HCT116 (cell line): ENCODE measurements around the gene LOXL1. TPM values are rescaled to one million over a fixed set of nuclear protein-coding genes. Genes with fewer than 3 reads are reported as not detected.

ENCODE experiments used
- ATAC-seq: fragments of 200-7000 bp; cut with Tn5 transposase; 2 replicates; pipeline ENCODE4 v1.9.1; 2020; ENCODE audit warnings: mild to moderate bottlenecking, moderate library complexity
- BruUV-seq: library from RNA; stranded (reverse); fragments of 400-500 nt; replicated peaks from 2 replicates; lab custom pipeline; 2021; lab: Mats Ljungman, UMichigan
- CTCF ChIA-PET: fragments of 300-600 bp; sonication (Branson Sonifier 250); formaldehyde crosslinking; loops from one replicate; lab custom pipeline; 2021; ENCODE audit warnings: antibody characterized with exemption; lab: Charles Lee
- POLR2A ChIA-PET: fragments of 300-600, 350-600 bp; sonication (Branson Sonifier 250); formaldehyde crosslinking; loops from one replicate; lab custom pipeline; 2021; ENCODE audit warnings: antibody characterized with exemption; lab: Charles Lee
- RAD21 ChIA-PET, 2 experiments: fragments of 300-600 bp; sonication (Branson Sonifier 250); formaldehyde crosslinking; loops; one replicate each; lab custom pipeline; 2023; ENCODE audit warnings: low total read pairs in 2 of 2; ENCODE audit not compliant: uncharacterized antibody in 2 of 2, unreplicated experiment in 2 of 2, low non-redundant PET in 1 of 2; lab: Charles Lee
- DNase-seq: peaks from one replicate; pipeline ENCODE4 v3.0.0-alpha.2; 2010; ENCODE audit warnings: low read depth, low spot score
- H2AFZ ChIP-seq: fragments of 200-600 bp; shearing (Covaris generic), sonication (generic); 2 replicates; pipeline ENCODE4 v1.6.1; 2017; ENCODE audit warnings: low read depth, mixed run types, mixed read lengths, antibody characterized with exemption, low read length; ENCODE audit not compliant: poor library complexity, severe bottlenecking
- H3K27ac ChIP-seq: 2 replicates; pipeline ENCODE4 v1.5.1; 2012; ENCODE audit warnings: low read depth, low read length
- H3K27me3 ChIP-seq: fragments of 200-600 bp; sonication (generic); 2 replicates; pipeline ENCODE4 v1.6.1; 2016; ENCODE audit warnings: mixed run types, low read length, mixed read lengths; ENCODE audit not compliant: insufficient read depth
- H3K36me3 ChIP-seq, 2 experiments: fragments of 200-500 bp in 1 of 2; fragments of 200-600 bp in 1 of 2; sonication (Bioruptor generic) in 1 of 2; sonication (generic) in 1 of 2; 2 replicates each; pipeline versions ENCODE4 v1.5.1 to v1.6.1; 2014 to 2016; ENCODE audit warnings: low read length in 2 of 2, inconsistent platforms in 1 of 2, mixed read lengths in 1 of 2, mixed run types in 1 of 2; ENCODE audit not compliant: insufficient read depth in 2 of 2, control insufficient read depth in 1 of 2
- H3K4me1 ChIP-seq, 2 experiments: fragments of 200-600 bp in 1 of 2; sonication (generic) in 1 of 2; 2 replicates each; pipeline versions ENCODE4 v1.5.1 to v1.6.1; 2012 to 2017; ENCODE audit warnings: low read length in 2 of 2, inconsistent platforms in 1 of 2, mild to moderate bottlenecking in 1 of 2, mixed read lengths in 1 of 2, mixed run types in 1 of 2, moderate library complexity in 1 of 2; ENCODE audit not compliant: insufficient read depth in 2 of 2, control insufficient read depth in 1 of 2
- H3K4me2 ChIP-seq: fragments of 200-600 bp; sonication (generic); 2 replicates; pipeline ENCODE4 v1.6.1; 2017; ENCODE audit warnings: mixed run types, low read length, mixed read lengths
- H3K4me3 ChIP-seq, 2 experiments: fragments of 200-600 bp in 1 of 2; sonication (generic) in 1 of 2; replicated peaks in 1 of 2; 2 replicates each; pipeline ENCODE4 v1.5.1; 2011 to 2016; ENCODE audit warnings: low read length in 2 of 2, control low read depth in 1 of 2, low read depth in 1 of 2, mild to moderate bottlenecking in 1 of 2, mixed read lengths in 1 of 2, mixed run types in 1 of 2
- H3K79me2 ChIP-seq: fragments of 200-600 bp; sonication (generic); 2 replicates; pipeline ENCODE4 v1.6.1; 2017; ENCODE audit warnings: mild to moderate bottlenecking, mixed run types, low read length, moderate library complexity, mixed read lengths; ENCODE audit not compliant: insufficient read depth
- H3K9ac ChIP-seq: fragments of 200-600 bp; sonication (generic); 2 replicates; pipeline ENCODE4 v1.6.1; 2016; ENCODE audit warnings: low read length, mixed read lengths
- H3K9me2 ChIP-seq: fragments of 200-600 bp; sonication (generic), shearing (Covaris generic); 2 replicates; pipeline ENCODE4 v1.6.1; 2017; ENCODE audit warnings: mixed run types, mild to moderate bottlenecking, moderate library complexity; ENCODE audit not compliant: insufficient read depth
- H3K9me3 ChIP-seq, 2 experiments: fragments of 200-500 bp in 1 of 2; fragments of 200-600 bp in 1 of 2; sonication (Bioruptor generic) in 1 of 2; sonication (generic) in 1 of 2; 2 replicates each; pipeline ENCODE4 v1.6.1; 2014 to 2017; ENCODE audit warnings: low read length in 2 of 2, mixed read lengths in 2 of 2, inconsistent platforms in 1 of 2, low read depth in 1 of 2, mild to moderate bottlenecking in 1 of 2, mixed run types in 1 of 2, moderate library complexity in 1 of 2; ENCODE audit not compliant: control insufficient read depth in 1 of 2, insufficient read depth in 1 of 2
- H4K20me1 ChIP-seq: fragments of 200-600 bp; sonication (generic), shearing (Covaris generic); 2 replicates; pipeline ENCODE4 v1.6.1; 2017; ENCODE audit warnings: mixed run types, mild to moderate bottlenecking, moderate library complexity; ENCODE audit not compliant: insufficient read depth
- CBX3 ChIP-seq: IDR thresholded peaks from 2 replicates; pipeline ENCODE4 v1.6.1; 2012; ENCODE audit warnings: low read depth
- CEBPB ChIP-seq: IDR thresholded peaks from 2 replicates; pipeline ENCODE4 v1.6.1; 2012; ENCODE audit warnings: low read depth
- EGR1 ChIP-seq: IDR thresholded peaks from 2 replicates; pipeline ENCODE4 v1.6.1; 2012; ENCODE audit warnings: low read depth
- ELF1 ChIP-seq: IDR thresholded peaks from 2 replicates; pipeline ENCODE4 v1.6.1; 2012; ENCODE audit warnings: low read depth, borderline replicate concordance
- EZH2 ChIP-seq: fragments of 200-600 bp; sonication (generic); IDR thresholded peaks from 2 replicates; pipeline ENCODE4 v1.6.1; 2017; ENCODE audit warnings: antibody characterized with exemption, mixed run types
- EZH2phosphoT487 ChIP-seq: fragments of 200-600 bp; IDR thresholded peaks from 2 replicates; pipeline ENCODE4 v1.6.1; 2018; ENCODE audit warnings: antibody characterized with exemption, borderline replicate concordance
- FOSL1 ChIP-seq: IDR thresholded peaks from 2 replicates; pipeline ENCODE4 v1.6.1; 2012; ENCODE audit warnings: low read depth
- JUND ChIP-seq: IDR thresholded peaks from 2 replicates; pipeline ENCODE4 v1.6.1; 2012
- POLR2A ChIP-seq: IDR thresholded peaks from 2 replicates; pipeline ENCODE4 v1.7.0; 2011; ENCODE audit warnings: borderline replicate concordance; ENCODE audit not compliant: insufficient read depth, insufficient read length; ENCODE audit errors: extremely low read depth
- POLR2AphosphoS5 ChIP-seq: IDR thresholded peaks from 2 replicates; pipeline ENCODE4 v1.6.1; 2011; ENCODE audit warnings: mild to moderate bottlenecking, low read depth, low read length, moderate library complexity
- RAD21 ChIP-seq: IDR thresholded peaks from 2 replicates; pipeline ENCODE4 v1.6.1; 2012; ENCODE audit warnings: low read depth, mild to moderate bottlenecking
- SIN3A ChIP-seq: IDR thresholded peaks from 2 replicates; pipeline ENCODE4 v1.6.1; 2012; ENCODE audit warnings: low read depth
- SP1 ChIP-seq: IDR thresholded peaks from 2 replicates; pipeline ENCODE4 v1.6.1; 2012; ENCODE audit warnings: low read depth
- SRF ChIP-seq: IDR thresholded peaks from 2 replicates; pipeline ENCODE4 v1.6.1; 2012; ENCODE audit warnings: low read depth
- TCF7L2 ChIP-seq: IDR thresholded peaks from 2 replicates; pipeline ENCODE4 v1.7.0; 2011; ENCODE audit warnings: borderline replicate concordance, inconsistent platforms; ENCODE audit not compliant: insufficient read depth, insufficient read length; ENCODE audit errors: extremely low read depth
- YY1 ChIP-seq: IDR thresholded peaks from 2 replicates; pipeline ENCODE4 v1.6.1; 2011; ENCODE audit warnings: low read length, low read depth, moderate library complexity, mild to moderate bottlenecking; ENCODE audit not compliant: insufficient replicate concordance; ENCODE audit errors: extremely low read depth
- ZFX ChIP-seq: fragments of 450-650 bp; IDR thresholded peaks from 2 replicates; pipeline ENCODE4 v1.6.1; 2017
- ZNF274 ChIP-seq: fragments of 200-500 bp; sonication (Bioruptor generic); IDR thresholded peaks from 2 replicates; pipeline ENCODE4 v1.6.1; 2014; ENCODE audit warnings: mild to moderate bottlenecking, low read depth, low read length, inconsistent platforms
- intact Hi-C: fragments of 100-400 bp; cut with micrococcal nuclease; formaldehyde crosslinking; loops from 2 replicates; pipeline ENCODE4 v1.10.0; 2022
- total RNA-seq: library from RNA; stranded (reverse); gene quantifications from one replicate; pipeline ENCODE4 v1.2.1, GENCODE V29; 2021; ENCODE audit not compliant: unreplicated experiment
- TF ChIP-seq, protein P1 (sequence below): IDR thresholded peaks from 2 replicates; pipeline ENCODE4 v1.6.1; 2012
- TF ChIP-seq, protein P2 (sequence below), 3 experiments: fragments of 200-600 bp in 1 of 3; sonication (generic) in 1 of 3; IDR thresholded peaks in 2 of 3; conservative IDR thresholded peaks in 1 of 3; 2 replicates each; pipeline ENCODE4 v1.5.1; 2012 to 2017; ENCODE audit warnings: low read depth in 2 of 3, low read length in 2 of 3, antibody characterized with exemption in 1 of 3, borderline replicate concordance in 1 of 3, control low read depth in 1 of 3, mild to moderate bottlenecking in 1 of 3, mixed read lengths in 1 of 3, mixed run types in 1 of 3, moderate library complexity in 1 of 3; ENCODE audit not compliant: insufficient read depth in 1 of 3
- TF ChIP-seq, protein P3 (sequence below): IDR thresholded peaks from 2 replicates; pipeline ENCODE4 v1.6.1; 2012; ENCODE audit warnings: low read depth
- TF ChIP-seq, protein P4 (sequence below): IDR thresholded peaks from 2 replicates; pipeline ENCODE4 v1.6.1; 2012

LOXL1 gene
- total RNA-seq, 1 experiment from 2014 or later, result 14.9 TPM

DNA sequence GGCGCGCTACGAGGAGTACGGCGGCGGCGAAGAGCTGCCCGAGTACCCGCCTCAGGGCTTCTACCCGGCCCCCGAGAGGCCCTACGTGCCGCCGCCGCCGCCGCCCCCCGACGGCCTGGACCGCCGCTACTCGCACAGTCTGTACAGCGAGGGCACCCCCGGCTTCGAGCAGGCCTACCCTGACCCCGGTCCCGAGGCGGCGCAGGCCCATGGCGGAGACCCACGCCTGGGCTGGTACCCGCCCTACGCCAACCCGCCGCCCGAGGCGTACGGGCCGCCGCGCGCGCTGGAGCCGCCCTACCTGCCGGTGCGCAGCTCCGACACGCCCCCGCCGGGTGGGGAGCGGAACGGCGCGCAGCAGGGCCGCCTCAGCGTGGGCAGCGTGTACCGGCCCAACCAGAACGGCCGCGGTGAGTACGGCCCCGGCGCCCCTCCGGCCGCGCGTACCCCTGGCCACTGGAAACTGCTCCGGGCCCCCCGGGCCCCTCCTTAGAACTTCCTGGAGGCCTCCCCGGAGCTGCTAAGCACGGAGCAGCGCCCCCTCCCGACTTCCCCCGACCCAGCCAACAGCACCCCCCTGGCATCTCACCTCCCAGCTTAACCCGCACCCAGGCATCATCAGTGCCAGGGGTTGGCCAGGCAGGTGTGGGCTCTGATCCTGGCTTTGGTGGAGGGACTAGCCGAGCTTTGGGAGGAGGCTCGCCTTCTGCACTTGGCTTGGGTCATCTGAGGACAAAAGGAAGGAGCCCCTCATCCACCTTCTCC, 1.4 kb downstream of the LOXL1 start:
- Histone ChIP-seq H3K9ac (peak overlapping the region; percentile 79), H3K4me3 (peak overlapping the region; percentile 57 to 77), H3K4me2 (peak overlapping the region; percentile 91), H3K36me3 (no peaks in the 10 kb centered on the region), H3K4me1 (peaks cover 27 to 46% of the 10 kb centered on the region in 2 experiments), H3K9me2 (no peaks in the 10 kb centered on the region), H3K79me2 (no peaks in the 10 kb centered on the region), H3K27ac (peak overlapping the region; percentile 94), H2AFZ (no peak overlapping the region), H3K27me3 (no peaks in the 10 kb centered on the region), H3K9me3 (no peaks in the 10 kb centered on the region), H4K20me1 (no peaks in the 10 kb centered on the region)
- ChIA-PET RAD21 (interaction anchor here in 1 of 2 experiments (0.6 kb wide), 1 partner anchor 920 kb away, joined by 3 read pairs; no protein-coding TSS in a partner anchor), POLR2A (interaction anchor here (0.6 to 0.8 kb wide), 2 partner anchors 30 to 40 kb away, joined by 3 read pairs; no protein-coding TSS in a partner anchor), CTCF (interaction anchor here (0.6 to 2.7 kb wide), 16 partner anchors 9 to 622 kb away, joined by 3 to 13 read pairs (median 5); partner anchors contain the start of gene TBC1D21)
- BruUV-seq, result no TSS peak
- intact Hi-C loops, result no loop called here
- ATAC-seq (peak; percentile 83), DNase-seq (peak; percentile 15)
- TF ChIP-seq SRF, result no peak; the same call in 1 of the 2 replicates
- TF ChIP-seq POLR2A, result peak; percentile 49
- TF ChIP-seq EZH2, result no peak
- TF ChIP-seq TCF7L2, result peak; percentile 4
- TF ChIP-seq, protein P1, sequence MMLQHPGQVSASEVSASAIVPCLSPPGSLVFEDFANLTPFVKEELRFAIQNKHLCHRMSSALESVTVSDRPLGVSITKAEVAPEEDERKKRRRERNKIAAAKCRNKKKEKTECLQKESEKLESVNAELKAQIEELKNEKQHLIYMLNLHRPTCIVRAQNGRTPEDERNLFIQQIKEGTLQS, result no peak
- no peak for TF ChIP-seq YY1
- TF ChIP-seq, protein P2, sequence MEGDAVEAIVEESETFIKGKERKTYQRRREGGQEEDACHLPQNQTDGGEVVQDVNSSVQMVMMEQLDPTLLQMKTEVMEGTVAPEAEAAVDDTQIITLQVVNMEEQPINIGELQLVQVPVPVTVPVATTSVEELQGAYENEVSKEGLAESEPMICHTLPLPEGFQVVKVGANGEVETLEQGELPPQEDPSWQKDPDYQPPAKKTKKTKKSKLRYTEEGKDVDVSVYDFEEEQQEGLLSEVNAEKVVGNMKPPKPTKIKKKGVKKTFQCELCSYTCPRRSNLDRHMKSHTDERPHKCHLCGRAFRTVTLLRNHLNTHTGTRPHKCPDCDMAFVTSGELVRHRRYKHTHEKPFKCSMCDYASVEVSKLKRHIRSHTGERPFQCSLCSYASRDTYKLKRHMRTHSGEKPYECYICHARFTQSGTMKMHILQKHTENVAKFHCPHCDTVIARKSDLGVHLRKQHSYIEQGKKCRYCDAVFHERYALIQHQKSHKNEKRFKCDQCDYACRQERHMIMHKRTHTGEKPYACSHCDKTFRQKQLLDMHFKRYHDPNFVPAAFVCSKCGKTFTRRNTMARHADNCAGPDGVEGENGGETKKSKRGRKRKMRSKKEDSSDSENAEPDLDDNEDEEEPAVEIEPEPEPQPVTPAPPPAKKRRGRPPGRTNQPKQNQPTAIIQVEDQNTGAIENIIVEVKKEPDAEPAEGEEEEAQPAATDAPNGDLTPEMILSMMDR (IDR thresholded peaks at IDR 0.05 in 2 of 3, conservative IDR thresholded peaks at IDR 0.05 in 1 of 3; ENCODE audit: borderline replicate concordance in 1 of 3, insufficient read depth in 1 of 3, low read depth in 2 of 3, low read length in 2 of 3), result peak; percentile 61 to 76 (median 74)
- TF ChIP-seq SP1, result no peak
- TF ChIP-seq ZNF274, result no peak
- TF ChIP-seq, protein P3, sequence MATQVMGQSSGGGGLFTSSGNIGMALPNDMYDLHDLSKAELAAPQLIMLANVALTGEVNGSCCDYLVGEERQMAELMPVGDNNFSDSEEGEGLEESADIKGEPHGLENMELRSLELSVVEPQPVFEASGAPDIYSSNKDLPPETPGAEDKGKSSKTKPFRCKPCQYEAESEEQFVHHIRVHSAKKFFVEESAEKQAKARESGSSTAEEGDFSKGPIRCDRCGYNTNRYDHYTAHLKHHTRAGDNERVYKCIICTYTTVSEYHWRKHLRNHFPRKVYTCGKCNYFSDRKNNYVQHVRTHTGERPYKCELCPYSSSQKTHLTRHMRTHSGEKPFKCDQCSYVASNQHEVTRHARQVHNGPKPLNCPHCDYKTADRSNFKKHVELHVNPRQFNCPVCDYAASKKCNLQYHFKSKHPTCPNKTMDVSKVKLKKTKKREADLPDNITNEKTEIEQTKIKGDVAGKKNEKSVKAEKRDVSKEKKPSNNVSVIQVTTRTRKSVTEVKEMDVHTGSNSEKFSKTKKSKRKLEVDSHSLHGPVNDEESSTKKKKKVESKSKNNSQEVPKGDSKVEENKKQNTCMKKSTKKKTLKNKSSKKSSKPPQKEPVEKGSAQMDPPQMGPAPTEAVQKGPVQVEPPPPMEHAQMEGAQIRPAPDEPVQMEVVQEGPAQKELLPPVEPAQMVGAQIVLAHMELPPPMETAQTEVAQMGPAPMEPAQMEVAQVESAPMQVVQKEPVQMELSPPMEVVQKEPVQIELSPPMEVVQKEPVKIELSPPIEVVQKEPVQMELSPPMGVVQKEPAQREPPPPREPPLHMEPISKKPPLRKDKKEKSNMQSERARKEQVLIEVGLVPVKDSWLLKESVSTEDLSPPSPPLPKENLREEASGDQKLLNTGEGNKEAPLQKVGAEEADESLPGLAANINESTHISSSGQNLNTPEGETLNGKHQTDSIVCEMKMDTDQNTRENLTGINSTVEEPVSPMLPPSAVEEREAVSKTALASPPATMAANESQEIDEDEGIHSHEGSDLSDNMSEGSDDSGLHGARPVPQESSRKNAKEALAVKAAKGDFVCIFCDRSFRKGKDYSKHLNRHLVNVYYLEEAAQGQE, result no peak
- no peak; the same call in 1 of the 2 replicates for TF ChIP-seq EGR1
- TF ChIP-seq CEBPB, result no peak
- peak; percentile 97; the same call in 1 of the 2 replicates for TF ChIP-seq ZFX
- TF ChIP-seq CBX3, result no peak
- TF ChIP-seq SIN3A, result no peak; the same call in 1 of the 2 replicates
- no peak for TF ChIP-seq EZH2phosphoT487
- TF ChIP-seq JUND, result no peak
- TF ChIP-seq, protein P4, sequence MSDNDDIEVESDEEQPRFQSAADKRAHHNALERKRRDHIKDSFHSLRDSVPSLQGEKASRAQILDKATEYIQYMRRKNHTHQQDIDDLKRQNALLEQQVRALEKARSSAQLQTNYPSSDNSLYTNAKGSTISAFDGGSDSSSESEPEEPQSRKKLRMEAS, result peak; percentile 25
- no peak for TF ChIP-seq ELF1
- TF ChIP-seq FOSL1, result no peak
- TF ChIP-seq RAD21, result no peak
- peak; percentile 65; the same call in 1 of the 2 replicates for TF ChIP-seq POLR2AphosphoS5
